Neural cell (in vitro differentiated cells): ENCODE measurements around the gene LIF.

ENCODE experiments used
- EZH2 ChIP-seq: fragments of 200-600, 300-800 bp; shearing (Covaris generic), sonication (generic); IDR thresholded peaks from 2 replicates; pipeline ENCODE4 v1.6.1; 2014; ENCODE audit warnings: antibody characterized with exemption, low read length, borderline replicate concordance, mild to moderate bottlenecking; ENCODE audit not compliant: insufficient read depth, poor library complexity, severe bottlenecking
- MXI1 ChIP-seq: fragments of 450-650 bp; conservative IDR thresholded peaks from 2 replicates; pipeline ENCODE4 v1.6.1; 2014; ENCODE audit warnings: antibody characterized with exemption, mild to moderate bottlenecking; ENCODE audit not compliant: poor library complexity, severe bottlenecking
- RAD21 ChIP-seq: fragments of 450-650 bp; conservative IDR thresholded peaks from 2 replicates; pipeline ENCODE4 v1.6.1; 2014; ENCODE audit warnings: antibody characterized with exemption, mild to moderate bottlenecking, moderate library complexity
- SMC3 ChIP-seq: fragments of 450-650 bp; conservative IDR thresholded peaks from 2 replicates; pipeline ENCODE4 v1.6.1; 2014; ENCODE audit warnings: antibody characterized with exemption, mild to moderate bottlenecking, moderate library complexity; ENCODE audit not compliant: poor library complexity
- TAF1 ChIP-seq: IDR thresholded peaks from 2 replicates; pipeline ENCODE4 v1.6.1; 2012; ENCODE audit warnings: low read depth
- TF ChIP-seq, protein P1 (sequence below): IDR thresholded peaks from 2 replicates; pipeline ENCODE4 v1.6.1; 2012; ENCODE audit warnings: borderline replicate concordance
- TF ChIP-seq, protein P2 (sequence below): fragments of 450-650 bp; IDR thresholded peaks from 2 replicates; pipeline ENCODE4 v1.5.1; 2014; ENCODE audit warnings: antibody characterized with exemption, mild to moderate bottlenecking, moderate library complexity; ENCODE audit not compliant: poor library complexity, severe bottlenecking

GRCh38 chr22:30283342-30283741 is 36.8 kb upstream of the LIF start:
- TF ChIP-seq, protein P1, sequence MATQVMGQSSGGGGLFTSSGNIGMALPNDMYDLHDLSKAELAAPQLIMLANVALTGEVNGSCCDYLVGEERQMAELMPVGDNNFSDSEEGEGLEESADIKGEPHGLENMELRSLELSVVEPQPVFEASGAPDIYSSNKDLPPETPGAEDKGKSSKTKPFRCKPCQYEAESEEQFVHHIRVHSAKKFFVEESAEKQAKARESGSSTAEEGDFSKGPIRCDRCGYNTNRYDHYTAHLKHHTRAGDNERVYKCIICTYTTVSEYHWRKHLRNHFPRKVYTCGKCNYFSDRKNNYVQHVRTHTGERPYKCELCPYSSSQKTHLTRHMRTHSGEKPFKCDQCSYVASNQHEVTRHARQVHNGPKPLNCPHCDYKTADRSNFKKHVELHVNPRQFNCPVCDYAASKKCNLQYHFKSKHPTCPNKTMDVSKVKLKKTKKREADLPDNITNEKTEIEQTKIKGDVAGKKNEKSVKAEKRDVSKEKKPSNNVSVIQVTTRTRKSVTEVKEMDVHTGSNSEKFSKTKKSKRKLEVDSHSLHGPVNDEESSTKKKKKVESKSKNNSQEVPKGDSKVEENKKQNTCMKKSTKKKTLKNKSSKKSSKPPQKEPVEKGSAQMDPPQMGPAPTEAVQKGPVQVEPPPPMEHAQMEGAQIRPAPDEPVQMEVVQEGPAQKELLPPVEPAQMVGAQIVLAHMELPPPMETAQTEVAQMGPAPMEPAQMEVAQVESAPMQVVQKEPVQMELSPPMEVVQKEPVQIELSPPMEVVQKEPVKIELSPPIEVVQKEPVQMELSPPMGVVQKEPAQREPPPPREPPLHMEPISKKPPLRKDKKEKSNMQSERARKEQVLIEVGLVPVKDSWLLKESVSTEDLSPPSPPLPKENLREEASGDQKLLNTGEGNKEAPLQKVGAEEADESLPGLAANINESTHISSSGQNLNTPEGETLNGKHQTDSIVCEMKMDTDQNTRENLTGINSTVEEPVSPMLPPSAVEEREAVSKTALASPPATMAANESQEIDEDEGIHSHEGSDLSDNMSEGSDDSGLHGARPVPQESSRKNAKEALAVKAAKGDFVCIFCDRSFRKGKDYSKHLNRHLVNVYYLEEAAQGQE, result no peak
- TF ChIP-seq, protein P2, sequence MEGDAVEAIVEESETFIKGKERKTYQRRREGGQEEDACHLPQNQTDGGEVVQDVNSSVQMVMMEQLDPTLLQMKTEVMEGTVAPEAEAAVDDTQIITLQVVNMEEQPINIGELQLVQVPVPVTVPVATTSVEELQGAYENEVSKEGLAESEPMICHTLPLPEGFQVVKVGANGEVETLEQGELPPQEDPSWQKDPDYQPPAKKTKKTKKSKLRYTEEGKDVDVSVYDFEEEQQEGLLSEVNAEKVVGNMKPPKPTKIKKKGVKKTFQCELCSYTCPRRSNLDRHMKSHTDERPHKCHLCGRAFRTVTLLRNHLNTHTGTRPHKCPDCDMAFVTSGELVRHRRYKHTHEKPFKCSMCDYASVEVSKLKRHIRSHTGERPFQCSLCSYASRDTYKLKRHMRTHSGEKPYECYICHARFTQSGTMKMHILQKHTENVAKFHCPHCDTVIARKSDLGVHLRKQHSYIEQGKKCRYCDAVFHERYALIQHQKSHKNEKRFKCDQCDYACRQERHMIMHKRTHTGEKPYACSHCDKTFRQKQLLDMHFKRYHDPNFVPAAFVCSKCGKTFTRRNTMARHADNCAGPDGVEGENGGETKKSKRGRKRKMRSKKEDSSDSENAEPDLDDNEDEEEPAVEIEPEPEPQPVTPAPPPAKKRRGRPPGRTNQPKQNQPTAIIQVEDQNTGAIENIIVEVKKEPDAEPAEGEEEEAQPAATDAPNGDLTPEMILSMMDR, result no peak
- TF ChIP-seq TAF1 (no peak), EZH2 (no peak), MXI1 (no peak), RAD21 (no peak), SMC3 (no peak)
